HepG2 (cell line): ENCODE data around the gene RPLP1.

Experiments used
- ATF6 ChIP-seq: sonication (generic); formaldehyde crosslinking; conservative IDR thresholded peaks from 2 replicates; pipeline ENCODE4 v1.4.0; 2020; ENCODE audit warnings: missing genetic modification reagents
- CBFB ChIP-seq: sonication (generic); formaldehyde crosslinking; IDR thresholded peaks from 2 replicates; pipeline ENCODE4 v1.4.0; 2020; ENCODE audit warnings: missing genetic modification reagents
- CTCF ChIP-seq: sonication (generic); formaldehyde crosslinking; IDR thresholded peaks from 2 replicates; pipeline ENCODE4 v1.5.0; 2020; ENCODE audit warnings: mild to moderate bottlenecking, missing genetic modification reagents, moderate library complexity
- JUN ChIP-seq: sonication (generic); formaldehyde crosslinking; IDR thresholded peaks from 2 replicates; pipeline ENCODE4 v1.4.0; 2020; ENCODE audit warnings: mild to moderate bottlenecking, missing genetic modification reagents
- NCOR1 ChIP-seq: fragments of 200-600 bp; sonication (generic); IDR thresholded peaks from 2 replicates; pipeline ENCODE4 v1.7.0; 2017; ENCODE audit warnings: antibody characterized with exemption, low read length, borderline replicate concordance
- ZBTB44 ChIP-seq: sonication (generic); formaldehyde crosslinking; IDR thresholded peaks from 2 replicates; pipeline ENCODE4 v1.4.0; 2020; ENCODE audit warnings: missing genetic modification reagents
- ZFYVE20 ChIP-seq: sonication (generic); formaldehyde crosslinking; IDR thresholded peaks from 2 replicates; pipeline ENCODE4 v1.8.0; 2023; ENCODE audit warnings: low read depth, mild to moderate bottlenecking, moderate library complexity, missing genetic modification reagents, borderline replicate concordance
- ZNF180 ChIP-seq: sonication (generic); formaldehyde crosslinking; IDR thresholded peaks from 2 replicates; pipeline ENCODE4 v1.4.0; 2020; ENCODE audit warnings: low read depth, missing genetic modification reagents, borderline replicate concordance
- ZNF232 ChIP-seq: sonication (generic); formaldehyde crosslinking; IDR thresholded peaks from 2 replicates; pipeline ENCODE4 v1.4.0; 2020; ENCODE audit warnings: missing genetic modification reagents, borderline replicate concordance
- ZNF263 ChIP-seq: sonication (generic); formaldehyde crosslinking; IDR thresholded peaks from 2 replicates; pipeline ENCODE4 v1.4.0; 2020; ENCODE audit warnings: missing genetic modification reagents

- TF ChIP-seq JUN (CRISPR knock-in tag) = no peak
- no peak for TF ChIP-seq ZNF263 (CRISPR knock-in tag)
- TF ChIP-seq ATF6 (CRISPR knock-in tag) = no peak
- no peak for TF ChIP-seq ZNF180 (CRISPR knock-in tag)
- TF ChIP-seq NCOR1 = no peak
- TF ChIP-seq CTCF (CRISPR knock-in tag) = peak; percentile 88
- TF ChIP-seq ZBTB44 = no peak
- no peak for TF ChIP-seq ZFYVE20
- TF ChIP-seq CBFB = no peak
- TF ChIP-seq ZNF232 = no peak
These were observed 25.7 kb downstream of the RPLP1 start for GRCh38 chr15:69478259-69478781.
